ENCODE results near the gene CMIP.

Gene CMIP

GRCh38 chr16:81536648-81537047, 92.0 kb downstream of the CMIP start:
- ATAC-seq (replicated peaks), result no peak

GRCh38 chr16:81537721-81538561, 93.3 kb downstream of the CMIP start:
- Mint-ChIP-seq H3K4me1 (ENCODE audit: low read depth in 2 of 2) (peaks cover 43 to 59% of the 10 kb centered on the region in 2 donors), H3K4me3 (no peak overlapping the region), H3K36me3 (ENCODE audit: insufficient read depth) (no peaks in the 10 kb centered on the region), H3K27ac (peak overlapping the region; percentile 52 to 76), H3K27me3 (no peaks in the 10 kb centered on the region), H3K9me3 (no peaks in the 10 kb centered on the region)
- DNase-seq, result no peak
- no peak for ATAC-seq (replicated peaks)

More at GRCh38 chr16:81536648-81537047, 92.0 kb downstream of the CMIP start:
- Mint-ChIP-seq H3K9me3 (no peaks in the 10 kb centered on the region), H3K36me3 (ENCODE audit: insufficient read depth) (no peaks in the 10 kb centered on the region), H3K4me3 (no peak overlapping the region), H3K27ac (no peak overlapping the region), H3K27me3 (no peaks in the 10 kb centered on the region), H3K4me1 (ENCODE audit: low read depth in 2 of 2) (peaks cover 34 to 51% of the 10 kb centered on the region in 2 donors)
- no peak for DNase-seq

GRCh38 chr16:81539009-81539758, 94.6 kb downstream of the CMIP start:
- Mint-ChIP-seq H3K4me3 (no peak overlapping the region), H3K9me3 (no peaks in the 10 kb centered on the region), H3K27ac (peak overlapping the region in 1 of 2 donors; percentile 77), H3K36me3 (ENCODE audit: insufficient read depth) (no peaks in the 10 kb centered on the region), H3K4me1 (ENCODE audit: low read depth in 2 of 2) (peaks cover 47 to 58% of the 10 kb centered on the region in 2 donors), H3K27me3 (no peaks in the 10 kb centered on the region)
- DNase-seq, result no peak
- ATAC-seq (replicated peaks), result no peak

GRCh38 chr16:81539759-81540472, 95.3 kb downstream of the CMIP start:
- DNase-seq (no peak), ATAC-seq (replicated peaks) (no peak)
- peaks cover 51 to 57% of the 10 kb centered on the region in 2 donors for H3K4me1 Mint-ChIP-seq (ENCODE audit: low read depth in 2 of 2)
- H3K27ac Mint-ChIP-seq, result peak overlapping the region in 1 of 2 donors; percentile 77
- no peaks in the 10 kb centered on the region for H3K27me3 Mint-ChIP-seq
- no peak overlapping the region for H3K4me3 Mint-ChIP-seq
- H3K36me3 Mint-ChIP-seq (ENCODE audit: insufficient read depth), result no peaks in the 10 kb centered on the region
- no peaks in the 10 kb centered on the region for H3K9me3 Mint-ChIP-seq

GRCh38 chr16:81541314-81541713, 96.7 kb downstream of the CMIP start:
- DNase-seq (no peak), ATAC-seq (replicated peaks) (no peak)
- Mint-ChIP-seq H3K36me3 (ENCODE audit: insufficient read depth) (peaks cover 3% of the 10 kb centered on the region), H3K4me1 (ENCODE audit: low read depth in 2 of 2) (peaks cover 61 to 62% of the 10 kb centered on the region in 2 donors), H3K4me3 (no peak overlapping the region), H3K27me3 (no peaks in the 10 kb centered on the region), H3K27ac (peak overlapping the region; percentile 85 to 87), H3K9me3 (no peaks in the 10 kb centered on the region)

- ATAC-seq (replicated peaks) (no peak), DNase-seq (no peak)
- no peaks in the 10 kb centered on the region for H3K27me3 Mint-ChIP-seq
- H3K4me1 Mint-ChIP-seq (ENCODE audit: low read depth in 2 of 2), result peaks cover 64 to 68% of the 10 kb centered on the region in 2 donors
- peak overlapping the region; percentile 72 to 92 for H3K27ac Mint-ChIP-seq
- no peak overlapping the region for H3K4me3 Mint-ChIP-seq
- peaks cover 7% of the 10 kb centered on the region for H3K36me3 Mint-ChIP-seq (ENCODE audit: insufficient read depth)
- H3K9me3 Mint-ChIP-seq, result no peaks in the 10 kb centered on the region
Measured at GRCh38 chr16:81542609-81543570, 98.3 kb downstream of the CMIP start.

- Mint-ChIP-seq H3K27me3 (no peaks in the 10 kb centered on the region), H3K4me3 (peak overlapping the region in 1 of 2 donors; percentile 19), H3K36me3 (ENCODE audit: insufficient read depth) (peaks cover 7% of the 10 kb centered on the region), H3K27ac (peak overlapping the region; percentile 72 to 92), H3K4me1 (ENCODE audit: low read depth in 2 of 2) (peaks cover 58 to 65% of the 10 kb centered on the region in 2 donors), H3K9me3 (no peaks in the 10 kb centered on the region)
- ATAC-seq (replicated peaks) (no peak), DNase-seq (no peak)
Measured at GRCh38 chr16:81543571-81543970, 99.0 kb downstream of the CMIP start.

- peak overlapping the region; percentile 0 to 92 for H3K27ac Mint-ChIP-seq
- DNase-seq, result no peak
- no peaks in the 10 kb centered on the region for H3K9me3 Mint-ChIP-seq
- H3K36me3 Mint-ChIP-seq (ENCODE audit: insufficient read depth), result peaks cover 7% of the 10 kb centered on the region
- H3K4me1 Mint-ChIP-seq (ENCODE audit: low read depth in 2 of 2), result peaks cover 59 to 68% of the 10 kb centered on the region in 2 donors
- H3K27me3 Mint-ChIP-seq, result no peaks in the 10 kb centered on the region
- H3K4me3 Mint-ChIP-seq, result peak overlapping the region in 1 of 2 donors; percentile 2
- peak; percentile 35 for ATAC-seq (replicated peaks)
Measured at GRCh38 chr16:81544261-81544660, 99.7 kb downstream of the CMIP start.

- Mint-ChIP-seq H3K36me3 (ENCODE audit: insufficient read depth) (peaks cover 7% of the 10 kb centered on the region), H3K4me3 (peak overlapping the region in 1 of 2 donors; percentile 67), H3K27ac (peak overlapping the region; percentile 87 to 92), H3K9me3 (no peaks in the 10 kb centered on the region), H3K27me3 (no peaks in the 10 kb centered on the region), H3K4me1 (ENCODE audit: low read depth in 2 of 2) (peaks cover 58 to 67% of the 10 kb centered on the region in 2 donors)
- ATAC-seq (replicated peaks) (no peak), DNase-seq (no peak)
Measured at GRCh38 chr16:81544700-81545271, 100.2 kb downstream of the CMIP start.

- peak in 2 of 3 experiments; percentile 28 to 33 for DNase-seq
- H3K27ac Mint-ChIP-seq, result peak overlapping the region; percentile 81 to 87
- peaks cover 7% of the 10 kb centered on the region for H3K36me3 Mint-ChIP-seq (ENCODE audit: insufficient read depth)
- H3K9me3 Mint-ChIP-seq, result no peaks in the 10 kb centered on the region
- peak; percentile 83 for ATAC-seq (replicated peaks)
- H3K27me3 Mint-ChIP-seq, result no peaks in the 10 kb centered on the region
- H3K4me1 Mint-ChIP-seq (ENCODE audit: low read depth in 2 of 2), result peaks cover 60 to 67% of the 10 kb centered on the region in 2 donors
- H3K4me3 Mint-ChIP-seq, result peak overlapping the region; percentile 46 to 67
Measured at GRCh38 chr16:81545470-81546250, 101.1 kb downstream of the CMIP start.

- no peaks in the 10 kb centered on the region for H3K27me3 Mint-ChIP-seq
- no peaks in the 10 kb centered on the region for H3K9me3 Mint-ChIP-seq
- H3K27ac Mint-ChIP-seq, result peak overlapping the region in 1 of 2 donors; percentile 89
- peaks cover 66 to 70% of the 10 kb centered on the region in 2 donors for H3K4me1 Mint-ChIP-seq (ENCODE audit: low read depth in 2 of 2)
- no peak overlapping the region for H3K4me3 Mint-ChIP-seq
- no peak for DNase-seq
- peaks cover 7% of the 10 kb centered on the region for H3K36me3 Mint-ChIP-seq (ENCODE audit: insufficient read depth)
- ATAC-seq (replicated peaks), result no peak
Measured at GRCh38 chr16:81546781-81547180, 102.2 kb downstream of the CMIP start.

Measured in effector memory CD8-positive, alpha-beta T cell (primary cell).